Prostate gland (tissue), 2 donors: Measurements from ENCODE around the gene DST.

Experiments used
- POLR2A ChIP-seq: fragments of 450-650 bp; IDR thresholded peaks from one replicate; pipeline ENCODE4 v1.6.1; 2016; ENCODE audit warnings: antibody characterized with exemption, mild to moderate bottlenecking
- POLR2AphosphoS5 ChIP-seq: sonication (generic); formaldehyde crosslinking; IDR thresholded peaks from one replicate; pipeline ENCODE4 v1.6.1; 2017; ENCODE audit warnings: antibody characterized with exemption
- TF ChIP-seq, protein P1 (sequence below), 4 experiments: fragments of 200-600 bp in 2 of 4; fragments of 450-650 bp in 2 of 4; sonication (generic) in 2 of 4; IDR thresholded peaks; 1 replicate in 3 of 4; 2 replicates in 1 of 4; pipeline ENCODE4 v1.5.1; 2016 to 2019; ENCODE audit warnings: antibody characterized with exemption in 4 of 4, mild to moderate bottlenecking in 2 of 4, moderate library complexity in 2 of 4

- TF ChIP-seq, protein P1, sequence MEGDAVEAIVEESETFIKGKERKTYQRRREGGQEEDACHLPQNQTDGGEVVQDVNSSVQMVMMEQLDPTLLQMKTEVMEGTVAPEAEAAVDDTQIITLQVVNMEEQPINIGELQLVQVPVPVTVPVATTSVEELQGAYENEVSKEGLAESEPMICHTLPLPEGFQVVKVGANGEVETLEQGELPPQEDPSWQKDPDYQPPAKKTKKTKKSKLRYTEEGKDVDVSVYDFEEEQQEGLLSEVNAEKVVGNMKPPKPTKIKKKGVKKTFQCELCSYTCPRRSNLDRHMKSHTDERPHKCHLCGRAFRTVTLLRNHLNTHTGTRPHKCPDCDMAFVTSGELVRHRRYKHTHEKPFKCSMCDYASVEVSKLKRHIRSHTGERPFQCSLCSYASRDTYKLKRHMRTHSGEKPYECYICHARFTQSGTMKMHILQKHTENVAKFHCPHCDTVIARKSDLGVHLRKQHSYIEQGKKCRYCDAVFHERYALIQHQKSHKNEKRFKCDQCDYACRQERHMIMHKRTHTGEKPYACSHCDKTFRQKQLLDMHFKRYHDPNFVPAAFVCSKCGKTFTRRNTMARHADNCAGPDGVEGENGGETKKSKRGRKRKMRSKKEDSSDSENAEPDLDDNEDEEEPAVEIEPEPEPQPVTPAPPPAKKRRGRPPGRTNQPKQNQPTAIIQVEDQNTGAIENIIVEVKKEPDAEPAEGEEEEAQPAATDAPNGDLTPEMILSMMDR (IDR thresholded peaks at IDR 0.05), result no peak
- TF ChIP-seq POLR2A (no peak), POLR2AphosphoS5 (no peak)
These were observed 164.5 kb downstream of the DST start for GRCh38 chr6:56478202-56478601.
